Mesenteric fat pad (tissue), 1 donor: ENCODE measurements around the gene MROH8. TPM values are rescaled to one million over a fixed set of nuclear protein-coding genes. Genes with fewer than 3 reads are reported as not detected.

Source experiments
- DNase-seq: peaks from one replicate; pipeline ENCODE4 v3.0.0-alpha.2; 2020; ENCODE audit warnings: low spot score
- total RNA-seq: library from RNA; stranded (reverse); fragmentation: NEBNext Ultra II Directional; extraction: Animal tissue kit (Norgen Biotek cat#: 25700); gene quantifications from one replicate; pipeline ENCODE4 v1.2.1, GENCODE V29; 2021
- donor health status: DM: yes; HTN: yes; CAD: no.

The MROH8 gene
- total RNA-seq, 1 donor from 2014 or later: 6.9 TPM

GRCh38 chr20:37200376-37200775 lies 21.0 kb upstream of the MROH8 start:
- DNase-seq: no peak

GRCh38 chr20:37198932-37199660 lies 19.7 kb upstream of the MROH8 start:
- DNase-seq: no peak

- DNase-seq: no peak
Measured at GRCh38 chr20:37194621-37195417, 15.5 kb upstream of the MROH8 start.

- no peak for DNase-seq
Measured at GRCh38 chr20:37193821-37194220, 14.5 kb upstream of the MROH8 start.

- DNase-seq: no peak
Measured at GRCh38 chr20:37193226-37193625, 13.9 kb upstream of the MROH8 start.

GRCh38 chr20:37192137-37192854 lies 12.9 kb upstream of the MROH8 start:
- DNase-seq: no peak

GRCh38 chr20:37190354-37191112 lies 11.2 kb upstream of the MROH8 start:
- no peak for DNase-seq

- no peak for DNase-seq
Measured at GRCh38 chr20:37189416-37190016, 10.2 kb upstream of the MROH8 start.

GRCh38 chr20:37188787-37189186 lies 9.4 kb upstream of the MROH8 start:
- no peak for DNase-seq

- DNase-seq: no peak
Measured at GRCh38 chr20:37185686-37186085, 6.3 kb upstream of the MROH8 start.

GRCh38 chr20:37179683-37180524 lies 556 bp upstream of the MROH8 start:
- DNase-seq: no peak

GRCh38 chr20:37172836-37173235 lies 6.5 kb downstream of the MROH8 start:
- DNase-seq: no peak

- no peak for DNase-seq
Measured at GRCh38 chr20:37166867-37167266, 12.5 kb downstream of the MROH8 start.

GRCh38 chr20:37165031-37165430 lies 14.3 kb downstream of the MROH8 start:
- no peak for DNase-seq

GRCh38 chr20:37163832-37164554 lies 15.4 kb downstream of the MROH8 start:
- no peak for DNase-seq

- no peak for DNase-seq
Measured at GRCh38 chr20:37162646-37163045, 16.7 kb downstream of the MROH8 start.

- DNase-seq: no peak
Measured at GRCh38 chr20:37161830-37162549, 17.4 kb downstream of the MROH8 start.

- no peak for DNase-seq
Measured at GRCh38 chr20:37160683-37161082, 18.7 kb downstream of the MROH8 start.

- DNase-seq: no peak
Measured at GRCh38 chr20:37158248-37158647, 21.1 kb downstream of the MROH8 start.
